ENCODE results near the gene OGFR.

The OGFR gene

GRCh38 chr20:62828511-62829230, 24.0 kb downstream of the OGFR start:
- no peak overlapping the region for H3K4me3 ChIP-seq (ENCODE audit: low read depth, low read length)
- TF ChIP-seq, protein P1, sequence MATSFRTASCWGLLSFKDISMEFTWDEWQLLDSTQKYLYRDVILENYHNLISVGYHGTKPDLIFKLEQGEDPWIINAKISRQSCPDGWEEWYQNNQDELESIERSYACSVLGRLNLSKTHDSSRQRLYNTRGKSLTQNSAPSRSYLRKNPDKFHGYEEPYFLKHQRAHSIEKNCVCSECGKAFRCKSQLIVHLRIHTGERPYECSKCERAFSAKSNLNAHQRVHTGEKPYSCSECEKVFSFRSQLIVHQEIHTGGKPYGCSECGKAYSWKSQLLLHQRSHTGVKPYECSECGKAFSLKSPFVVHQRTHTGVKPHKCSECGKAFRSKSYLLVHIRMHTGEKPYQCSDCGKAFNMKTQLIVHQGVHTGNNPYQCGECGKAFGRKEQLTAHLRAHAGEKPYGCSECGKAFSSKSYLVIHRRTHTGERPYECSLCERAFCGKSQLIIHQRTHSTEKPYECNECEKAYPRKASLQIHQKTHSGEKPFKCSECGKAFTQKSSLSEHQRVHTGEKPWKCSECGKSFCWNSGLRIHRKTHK (tag by site-specific recombination; IDR thresholded peaks at IDR 0.05): no peak
- TF ChIP-seq BCL11A (tag by site-specific recombination; IDR thresholded peaks at IDR 0.05; ENCODE audit: low read depth): no peak
- no peak for TF ChIP-seq ZNF354C (tag by site-specific recombination; IDR thresholded peaks at IDR 0.05; ENCODE audit: borderline replicate concordance, low read depth)
- no peak for TF ChIP-seq ZNF398 (tag by site-specific recombination; IDR thresholded peaks at IDR 0.05)
- TF ChIP-seq ZBTB8A (tag by site-specific recombination; IDR thresholded peaks at IDR 0.05): no peak; the same call in 1 of the 2 replicates
- no peak for TF ChIP-seq GLIS2 (tag by site-specific recombination; IDR thresholded peaks at IDR 0.05)
- no peak for TF ChIP-seq ZNF549 (tag by site-specific recombination; IDR thresholded peaks at IDR 0.05)
- TF ChIP-seq ZNF362 (tag by site-specific recombination; IDR thresholded peaks at IDR 0.05): no peak
- no peak for TF ChIP-seq AEBP2 (tag by site-specific recombination; IDR thresholded peaks at IDR 0.05; ENCODE audit: borderline replicate concordance)
- no peak for TF ChIP-seq ZNF837 (tag by site-specific recombination; IDR thresholded peaks at IDR 0.05)
- TF ChIP-seq ZNF394 (tag by site-specific recombination; IDR thresholded peaks at IDR 0.05; ENCODE audit: borderline replicate concordance): no peak
- no peak for TF ChIP-seq ZNF391 (tag by site-specific recombination; IDR thresholded peaks at IDR 0.05; ENCODE audit: borderline replicate concordance, low read depth)
- no peak for TF ChIP-seq ZNF488 (tag by site-specific recombination; IDR thresholded peaks at IDR 0.05)
- no peak for TF ChIP-seq ZNF341 (tag by site-specific recombination; IDR thresholded peaks at IDR 0.05; ENCODE audit: low read depth)
- no peak for TF ChIP-seq ZBTB17 (tag by site-specific recombination; IDR thresholded peaks at IDR 0.05)
- no peak for TF ChIP-seq ZNF571 (tag by site-specific recombination; IDR thresholded peaks at IDR 0.05)
- ChIA-PET POLR2A (no interaction called here), CTCF (no interaction called here)
- H3K9me3 ChIP-seq (ENCODE audit: control insufficient read depth, insufficient read depth, low read depth, low read length): no peaks in the 10 kb centered on the region
- no peak overlapping the region for H3K27ac ChIP-seq (ENCODE audit: extremely low read depth, low read depth, low read length)
- no peaks in the 10 kb centered on the region for H3K36me3 ChIP-seq (ENCODE audit: control insufficient read depth in 2 of 2, insufficient read depth in 1 of 2, low read length in 2 of 2)
- no peaks in the 10 kb centered on the region; the same call in 1 of the 2 replicates for H3K4me1 ChIP-seq (ENCODE audit: control insufficient read depth, insufficient read depth, low read length)
